ENCODE measurements around the gene RALGPS1. TPM values are rescaled to one million over a fixed set of nuclear protein-coding genes. Genes with fewer than 3 reads are reported as not detected.

Gene RALGPS1
- total RNA-seq, 1 experiment from 2014 or later, result 18.6 TPM

DNA sequence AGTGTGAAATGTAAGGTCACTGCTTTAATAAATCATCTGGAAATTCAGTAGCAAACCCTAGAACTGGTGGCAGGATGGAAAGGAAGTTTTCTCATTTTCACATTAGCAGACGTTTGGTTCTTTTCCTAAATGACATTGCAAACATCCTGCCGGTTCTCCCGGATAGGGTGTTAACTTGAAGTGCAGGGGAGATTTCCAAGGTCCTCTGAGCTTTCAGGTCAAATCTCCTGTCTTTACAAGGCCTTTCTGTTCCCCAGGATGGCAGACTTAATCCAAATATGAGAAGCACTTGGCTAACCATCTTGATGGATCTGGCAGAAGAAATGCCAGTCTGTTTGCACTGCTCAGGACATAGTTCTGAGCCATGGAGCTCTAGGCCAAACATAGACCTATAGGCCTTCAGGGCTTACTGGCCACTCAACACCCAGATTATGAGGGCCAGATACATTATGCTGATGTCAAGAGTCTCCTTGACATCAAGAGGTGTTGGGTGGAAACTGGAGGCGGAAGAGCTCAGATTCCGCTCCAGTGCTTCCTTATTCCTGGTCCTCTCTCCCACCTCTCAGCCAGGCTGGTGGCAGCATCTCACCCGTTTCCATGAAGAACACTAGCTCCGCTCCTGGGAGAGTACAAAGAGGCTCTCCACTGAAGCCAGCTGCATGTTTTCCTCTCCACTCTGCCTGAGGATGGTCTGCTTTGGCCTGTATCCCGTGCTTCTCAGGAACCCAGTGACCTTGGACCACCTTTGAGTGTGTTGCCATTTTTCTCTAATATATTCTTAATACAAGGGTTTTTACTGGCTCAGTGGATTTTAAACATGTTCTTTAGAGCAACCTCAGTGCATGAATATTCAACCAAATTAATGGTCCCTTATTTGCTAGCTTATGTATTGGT, 61.0 kb downstream of the RALGPS1 start:
- no peak overlapping the region for H3K9ac ChIP-seq (ENCODE audit: extremely low read depth, insufficient read length, low read length)
- H3K27ac ChIP-seq (ENCODE audit: insufficient read length, low read depth, low read length), result no peak overlapping the region
- no peak overlapping the region for H4K5ac ChIP-seq (ENCODE audit: insufficient read length, low read depth, low read length)
- WGBS (ENCODE audit: extremely low coverage, insufficient read length, low lambda C conversion rate), result no CpG with 5 or more reads among the region's 8 CpGs
- H3K4me2 ChIP-seq (ENCODE audit: insufficient read depth, insufficient read length, low read length), result no peak overlapping the region
- H4K91ac ChIP-seq (ENCODE audit: insufficient read length, low read depth, low read length), result no peak overlapping the region
- H3K23me2 ChIP-seq (ENCODE audit: insufficient read length, low read depth, low read length, poor library complexity, severe bottlenecking), result no peaks in the 10 kb centered on the region
- Mint-ChIP-seq H3K27me3 (ENCODE audit: low read depth) (no peaks in the 10 kb centered on the region), H3K27ac (no peak overlapping the region), H3K4me3 (no peak overlapping the region), H3K36me3 (ENCODE audit: insufficient read depth in 1 of 3, low read depth in 3 of 3) (no peaks in the 10 kb centered on the region; a peak in 1 of 7 replicates), H3K4me1 (peaks cover 8 to 11% of the 10 kb centered on the region in 2 experiments; a peak in 2 of 4 replicates), H3K9me3 (no peaks in the 10 kb centered on the region)
- H3K23ac ChIP-seq (ENCODE audit: insufficient read length, low read depth, low read length), result no peak overlapping the region
- TF ChIP-seq, protein P1, sequence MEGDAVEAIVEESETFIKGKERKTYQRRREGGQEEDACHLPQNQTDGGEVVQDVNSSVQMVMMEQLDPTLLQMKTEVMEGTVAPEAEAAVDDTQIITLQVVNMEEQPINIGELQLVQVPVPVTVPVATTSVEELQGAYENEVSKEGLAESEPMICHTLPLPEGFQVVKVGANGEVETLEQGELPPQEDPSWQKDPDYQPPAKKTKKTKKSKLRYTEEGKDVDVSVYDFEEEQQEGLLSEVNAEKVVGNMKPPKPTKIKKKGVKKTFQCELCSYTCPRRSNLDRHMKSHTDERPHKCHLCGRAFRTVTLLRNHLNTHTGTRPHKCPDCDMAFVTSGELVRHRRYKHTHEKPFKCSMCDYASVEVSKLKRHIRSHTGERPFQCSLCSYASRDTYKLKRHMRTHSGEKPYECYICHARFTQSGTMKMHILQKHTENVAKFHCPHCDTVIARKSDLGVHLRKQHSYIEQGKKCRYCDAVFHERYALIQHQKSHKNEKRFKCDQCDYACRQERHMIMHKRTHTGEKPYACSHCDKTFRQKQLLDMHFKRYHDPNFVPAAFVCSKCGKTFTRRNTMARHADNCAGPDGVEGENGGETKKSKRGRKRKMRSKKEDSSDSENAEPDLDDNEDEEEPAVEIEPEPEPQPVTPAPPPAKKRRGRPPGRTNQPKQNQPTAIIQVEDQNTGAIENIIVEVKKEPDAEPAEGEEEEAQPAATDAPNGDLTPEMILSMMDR (conservative IDR thresholded peaks at IDR 0.05), result no peak
- H3K79me2 ChIP-seq (ENCODE audit: insufficient read depth, low read length), result no peaks in the 10 kb centered on the region
- H3K56ac ChIP-seq (ENCODE audit: insufficient read length, low read depth, low read length), result no peak overlapping the region
- no peak overlapping the region for H2BK120ac ChIP-seq (ENCODE audit: low read depth, low read length, poor library complexity, severe bottlenecking)
- no peak overlapping the region for H2AFZ ChIP-seq (ENCODE audit: low read length)
- H2BK15ac ChIP-seq (ENCODE audit: low read depth, low read length), result no peak overlapping the region
- no peak overlapping the region for H2AK5ac ChIP-seq (ENCODE audit: insufficient read length, low read length)
- no peak overlapping the region for H3T11ph ChIP-seq (ENCODE audit: low read length)
- H2BK12ac ChIP-seq (ENCODE audit: insufficient read length, low read depth, low read length), result no peak overlapping the region
- no peak overlapping the region for H2BK5ac ChIP-seq (ENCODE audit: insufficient read length, low read length)
- DNase-seq, result no peak
- H3K79me1 ChIP-seq (ENCODE audit: insufficient read depth, low read depth, low read length, poor library complexity, severe bottlenecking), result no peaks in the 10 kb centered on the region
- no peak overlapping the region for H3K4ac ChIP-seq (ENCODE audit: low read depth, low read length)
- no peaks in the 10 kb centered on the region for H3K4me1 ChIP-seq (ENCODE audit: insufficient read depth, low read length)
- H3K27me3 ChIP-seq (ENCODE audit: insufficient read depth, low read length), result no peaks in the 10 kb centered on the region
- H3K14ac ChIP-seq (ENCODE audit: insufficient read depth, low read length), result no peak overlapping the region
- H4K8ac ChIP-seq (replicated peaks; ENCODE audit: insufficient read length, low read depth, low read length), result no peak overlapping the region
- no peak overlapping the region for H3K18ac ChIP-seq (ENCODE audit: insufficient read length, low read depth, low read length)
- no peaks in the 10 kb centered on the region for H3K9me3 ChIP-seq (ENCODE audit: control insufficient read depth, low read depth, low read length)
- no peak overlapping the region for H2BK20ac ChIP-seq (ENCODE audit: low read depth, low read length, poor library complexity, severe bottlenecking)
- no peaks in the 10 kb centered on the region for H4K20me1 ChIP-seq (ENCODE audit: control insufficient read depth, insufficient read depth, insufficient read length)

Measured in H9 (cell line).